Stimulated activated naive CD4-positive, alpha-beta T cell (primary cell): ENCODE results near the gene ZIM2.
A peak's percentile ranks its signal among the peaks of the same experiment; 100 is the strongest.

Experiments used
- DNase-seq, 6 experiments: peaks; one replicate each; lab custom pipeline; 2025; lab: John Stamatoyannopoulos, UW

Gene ZIM2

GRCh38 chr19:56838909-56839651, 1.4 kb downstream of the ZIM2 start:
- peak in 1 of 6 experiments; percentile 7 for DNase-seq

- DNase-seq = no peak
Measured at GRCh38 chr19:56838024-56838908, 2.3 kb downstream of the ZIM2 start.

- DNase-seq = no peak
Measured at GRCh38 chr19:56837492-56838023, 3.0 kb downstream of the ZIM2 start.

GRCh38 chr19:56837004-56837403, 3.5 kb downstream of the ZIM2 start:
- no peak for DNase-seq

GRCh38 chr19:56836059-56836458, 4.5 kb downstream of the ZIM2 start:
- no peak for DNase-seq

GRCh38 chr19:56835401-56835800, 5.1 kb downstream of the ZIM2 start:
- no peak for DNase-seq

GRCh38 chr19:56834564-56835375, 5.8 kb downstream of the ZIM2 start:
- no peak for DNase-seq

- no peak for DNase-seq
Measured at GRCh38 chr19:56832352-56832928, 8.1 kb downstream of the ZIM2 start.

GRCh38 chr19:56831255-56831654, 9.3 kb downstream of the ZIM2 start:
- no peak for DNase-seq

- no peak for DNase-seq
Measured at GRCh38 chr19:56829596-56829995, 10.9 kb downstream of the ZIM2 start.

GRCh38 chr19:56827708-56828107, 12.8 kb downstream of the ZIM2 start:
- no peak for DNase-seq

- no peak for DNase-seq
Measured at GRCh38 chr19:56823956-56824355, 16.6 kb downstream of the ZIM2 start.

- DNase-seq = no peak
Measured at GRCh38 chr19:56823417-56823816, 17.1 kb downstream of the ZIM2 start.

GRCh38 chr19:56822755-56823154, 17.8 kb downstream of the ZIM2 start:
- no peak for DNase-seq

GRCh38 chr19:56821675-56822074, 18.9 kb downstream of the ZIM2 start:
- no peak for DNase-seq

GRCh38 chr19:56821209-56821608, 19.3 kb downstream of the ZIM2 start:
- DNase-seq = no peak

- DNase-seq = no peak
Measured at GRCh38 chr19:56819166-56819565, 21.4 kb downstream of the ZIM2 start.

- no peak for DNase-seq
Measured at GRCh38 chr19:56814656-56815055, 25.9 kb downstream of the ZIM2 start.

GRCh38 chr19:56813531-56813930, 27.0 kb downstream of the ZIM2 start:
- no peak for DNase-seq

GRCh38 chr19:56811480-56811879, 29.0 kb downstream of the ZIM2 start:
- DNase-seq = no peak

- DNase-seq = no peak
Measured at GRCh38 chr19:56810260-56810659, 30.3 kb downstream of the ZIM2 start.
